ENCODE data around the gene ATAD3B.

ATAD3B gene

GRCh38 chr1:1471389-1472052 is at the start of gene ATAD3B:
Gene ATAD3B, plus strand, starts transcription at chr1:1471765. Its CDS starts 120 bp downstream, at chr1:1471885.
- Mint-ChIP-seq H3K4me1 (peaks cover 13% of the 10 kb centered on the region), H3K27me3 (ENCODE audit: low read depth) (no peaks in the 10 kb centered on the region), H3K9me3 (no peaks in the 10 kb centered on the region), H3K27ac (peak within 1 kb of the TSS; percentile 84 to 91 (median 90)), H3K36me3 (ENCODE audit: low read depth) (no peaks in the 10 kb centered on the region), H3K4me3 (peak within 1 kb of the TSS; percentile 89 to 96 (median 94))
- TF ChIP-seq CTCF (IDR thresholded peaks at IDR 0.05; ENCODE audit: unreplicated experiment in 3 of 3): no peak

- H3K27me3 Mint-ChIP-seq (ENCODE audit: low read depth): no peaks in the 10 kb centered on the region
- H3K4me3 Mint-ChIP-seq: no peak overlapping the region
- no peaks in the 10 kb centered on the region for H3K9me3 Mint-ChIP-seq
- H3K27ac Mint-ChIP-seq: peak overlapping the region; percentile 47 to 77 (median 76)
- no peak for TF ChIP-seq CTCF (IDR thresholded peaks at IDR 0.05; ENCODE audit: unreplicated experiment in 3 of 3)
- peaks cover 15% of the 10 kb centered on the region for H3K4me1 Mint-ChIP-seq
- no peaks in the 10 kb centered on the region for H3K36me3 Mint-ChIP-seq (ENCODE audit: low read depth)
Measured at GRCh38 chr1:1421907-1422464, 49.6 kb upstream of the ATAD3B start.

- H3K36me3 Mint-ChIP-seq (ENCODE audit: low read depth): no peaks in the 10 kb centered on the region
- no peak for TF ChIP-seq CTCF (IDR thresholded peaks at IDR 0.05; ENCODE audit: unreplicated experiment in 3 of 3)
- peaks cover 12% of the 10 kb centered on the region for H3K4me1 Mint-ChIP-seq
- H3K9me3 Mint-ChIP-seq: no peaks in the 10 kb centered on the region
- H3K27me3 Mint-ChIP-seq (ENCODE audit: low read depth): no peaks in the 10 kb centered on the region
- H3K4me3 Mint-ChIP-seq: no peak overlapping the region
- peak overlapping the region; percentile 47 to 77 (median 76) for H3K27ac Mint-ChIP-seq
Measured at GRCh38 chr1:1422465-1423244, 48.9 kb upstream of the ATAD3B start.

- no peaks in the 10 kb centered on the region for H3K9me3 Mint-ChIP-seq
- TF ChIP-seq CTCF (IDR thresholded peaks at IDR 0.05; ENCODE audit: unreplicated experiment in 3 of 3): no peak
- H3K4me1 Mint-ChIP-seq: peaks cover 7% of the 10 kb centered on the region
- peak overlapping the region; percentile 15 to 55 (median 47) for H3K27ac Mint-ChIP-seq
- H3K27me3 Mint-ChIP-seq (ENCODE audit: low read depth): no peaks in the 10 kb centered on the region
- no peaks in the 10 kb centered on the region for H3K36me3 Mint-ChIP-seq (ENCODE audit: low read depth)
- H3K4me3 Mint-ChIP-seq: no peak overlapping the region
Measured at GRCh38 chr1:1423245-1423597, 48.3 kb upstream of the ATAD3B start.

- Mint-ChIP-seq H3K27ac (peak overlapping the region; percentile 83 to 98 (median 91)), H3K36me3 (ENCODE audit: low read depth) (no peaks in the 10 kb centered on the region), H3K4me1 (peaks cover 9% of the 10 kb centered on the region), H3K4me3 (peak overlapping the region; percentile 53 to 72 (median 71)), H3K9me3 (no peaks in the 10 kb centered on the region), H3K27me3 (ENCODE audit: low read depth) (no peaks in the 10 kb centered on the region)
- no peak for TF ChIP-seq CTCF (IDR thresholded peaks at IDR 0.05; ENCODE audit: unreplicated experiment in 3 of 3)
Measured at GRCh38 chr1:1424707-1425106, 46.9 kb upstream of the ATAD3B start.

Data from nephron (organoid).